B cell (primary cell): ENCODE results near the gene C3orf49.

Source experiments
- EZH2 ChIP-seq: IDR thresholded peaks from 2 replicates; pipeline ENCODE4 v1.6.1; 2012; ENCODE audit warnings: borderline replicate concordance, low read depth, mild to moderate bottlenecking, moderate library complexity, low read length; ENCODE audit not compliant: insufficient read depth, poor library complexity, severe bottlenecking
- TF ChIP-seq, protein P1 (sequence below): fragments of 200-600 bp; IDR thresholded peaks from one replicate; pipeline ENCODE4 v1.8.0; 2022; ENCODE audit warnings: antibody characterized with exemption, mild to moderate bottlenecking

- TF ChIP-seq, protein P1, sequence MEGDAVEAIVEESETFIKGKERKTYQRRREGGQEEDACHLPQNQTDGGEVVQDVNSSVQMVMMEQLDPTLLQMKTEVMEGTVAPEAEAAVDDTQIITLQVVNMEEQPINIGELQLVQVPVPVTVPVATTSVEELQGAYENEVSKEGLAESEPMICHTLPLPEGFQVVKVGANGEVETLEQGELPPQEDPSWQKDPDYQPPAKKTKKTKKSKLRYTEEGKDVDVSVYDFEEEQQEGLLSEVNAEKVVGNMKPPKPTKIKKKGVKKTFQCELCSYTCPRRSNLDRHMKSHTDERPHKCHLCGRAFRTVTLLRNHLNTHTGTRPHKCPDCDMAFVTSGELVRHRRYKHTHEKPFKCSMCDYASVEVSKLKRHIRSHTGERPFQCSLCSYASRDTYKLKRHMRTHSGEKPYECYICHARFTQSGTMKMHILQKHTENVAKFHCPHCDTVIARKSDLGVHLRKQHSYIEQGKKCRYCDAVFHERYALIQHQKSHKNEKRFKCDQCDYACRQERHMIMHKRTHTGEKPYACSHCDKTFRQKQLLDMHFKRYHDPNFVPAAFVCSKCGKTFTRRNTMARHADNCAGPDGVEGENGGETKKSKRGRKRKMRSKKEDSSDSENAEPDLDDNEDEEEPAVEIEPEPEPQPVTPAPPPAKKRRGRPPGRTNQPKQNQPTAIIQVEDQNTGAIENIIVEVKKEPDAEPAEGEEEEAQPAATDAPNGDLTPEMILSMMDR: no peak
- TF ChIP-seq EZH2: no peak
These were observed 57.2 kb downstream of the C3orf49 start for GRCh38 chr3:63876260-63876659.
